Keratinocyte (primary cell): ENCODE measurements around the gene SELENOW. TPM values are rescaled to one million over a fixed set of nuclear protein-coding genes. Genes with fewer than 3 reads are reported as not detected.

Experiments used
- DNase-seq: peaks from one replicate; pipeline ENCODE4 v3.0.0-alpha.2; 2011; ENCODE audit warnings: low read depth, missing footprints, low spot score
- FAIRE-seq: peaks from 2 replicates; lab custom pipeline; 2011; peaks lifted over from hg19 to GRCh38; lab: Jason Lieb, UNC
- H2AFZ ChIP-seq: 2 replicates; pipeline ENCODE4 v1.6.0; 2012; ENCODE audit warnings: low read length, control low read depth, inconsistent platforms; ENCODE audit not compliant: control insufficient read depth
- H3K27ac ChIP-seq: 2 replicates; pipeline ENCODE4 v1.5.1; 2011; ENCODE audit warnings: low read length; ENCODE audit not compliant: control insufficient read depth, insufficient read depth
- H3K27me3 ChIP-seq: 3 replicates; pipeline ENCODE4 v1.6.0; 2011; ENCODE audit warnings: low read length; ENCODE audit not compliant: control insufficient read depth, insufficient read depth; ENCODE audit errors: extremely low read depth
- H3K36me3 ChIP-seq, 2 experiments: 2 replicates in 1 of 2; 3 replicates in 1 of 2; pipeline ENCODE4 v1.5.1; 2011; ENCODE audit warnings: low read length in 2 of 2, mild to moderate bottlenecking in 1 of 2; ENCODE audit not compliant: control insufficient read depth in 2 of 2, insufficient read depth in 2 of 2; ENCODE audit errors: extremely low read depth in 1 of 2
- H3K4me1 ChIP-seq: 3 replicates; pipeline ENCODE4 v1.5.1; 2011; ENCODE audit warnings: low read length; ENCODE audit not compliant: control insufficient read depth, insufficient read depth; ENCODE audit errors: extremely low read depth
- H3K4me2 ChIP-seq: 3 replicates; pipeline ENCODE4 v1.6.0; 2011; ENCODE audit warnings: low read depth, low read length; ENCODE audit not compliant: control insufficient read depth, insufficient read depth; ENCODE audit errors: extremely low read depth
- H3K4me3 ChIP-seq, 3 experiments: fragments of 200-600 bp in 1 of 3; sonication (generic) in 1 of 3; 2 replicates in 2 of 3; 3 replicates in 1 of 3; pipeline ENCODE4 v1.5.1; 2011 to 2016; ENCODE audit warnings: low read length in 3 of 3, mild to moderate bottlenecking in 3 of 3, control low read depth in 2 of 3, inconsistent platforms in 1 of 3, low read depth in 1 of 3, mixed read lengths in 1 of 3, mixed run types in 1 of 3, moderate library complexity in 1 of 3; ENCODE audit not compliant: control insufficient read depth in 2 of 3, insufficient read depth in 2 of 3; ENCODE audit errors: extremely low read depth in 1 of 3
- H3K79me2 ChIP-seq: 2 replicates; pipeline ENCODE4 v1.6.0; 2012; ENCODE audit warnings: low read length; ENCODE audit not compliant: control insufficient read depth, insufficient read depth
- H3K9ac ChIP-seq: 3 replicates; pipeline ENCODE4 v1.6.0; 2011; ENCODE audit warnings: low read length; ENCODE audit not compliant: control insufficient read depth, insufficient read depth; ENCODE audit errors: extremely low read depth
- H3K9me1 ChIP-seq: 3 replicates; pipeline ENCODE4 v1.6.0; 2011; ENCODE audit warnings: low read length; ENCODE audit not compliant: control insufficient read depth, insufficient read depth; ENCODE audit errors: extremely low read depth
- H3K9me3 ChIP-seq: 2 replicates; pipeline ENCODE4 v1.5.1; 2012; ENCODE audit warnings: low read depth, low read length; ENCODE audit not compliant: control insufficient read depth
- H4K20me1 ChIP-seq: 3 replicates; pipeline ENCODE4 v1.6.0; 2011; ENCODE audit warnings: low read length; ENCODE audit not compliant: control insufficient read depth, insufficient read depth; ENCODE audit errors: extremely low read depth
- CTCF ChIP-seq, 3 experiments: IDR thresholded peaks in 1 of 3; conservative IDR thresholded peaks in 1 of 3; optimal IDR thresholded peaks in 1 of 3; 2 replicates in 2 of 3; 3 replicates in 1 of 3; pipeline versions ENCODE3 to v1.5.1; 2011; ENCODE audit warnings: low read length in 3 of 3, mild to moderate bottlenecking in 3 of 3, moderate library complexity in 2 of 3, control low read depth in 1 of 3, inconsistent platforms in 1 of 3; ENCODE audit not compliant: insufficient read depth in 2 of 3; ENCODE audit errors: extremely low read depth in 1 of 3
- EZH2 ChIP-seq: IDR thresholded peaks from one replicate; pipeline ENCODE4 v1.6.1; 2012; ENCODE audit warnings: inconsistent platforms, mild to moderate bottlenecking, low read length, moderate library complexity
- dilution Hi-C: fragments of 300-500 bp; cut with MboI; formaldehyde crosslinking; loops from one replicate; pipeline ENCODE4 v1.7.0; 2020; ENCODE audit warnings: low sequenced_read_pairs; ENCODE audit not compliant: extremely low pct_ligation_motif_present
- polyA plus RNA-seq, 5 experiments: library from polyadenylated mRNA; depleted of rRNA in 3 of 5; stranded (reverse) in 3 of 5; stranded (forward) in 1 of 5; unstranded in 1 of 5; fragments of >200 nt; gene quantifications; 1 replicate in 1 of 5; 2 replicates in 3 of 5; 3 replicates in 1 of 5; pipeline versions ENCODE4 v1.2.1 to v1.2.3, GENCODE V29; 2011 to 2012; ENCODE audit warnings: missing spikeins in 2 of 5, low read depth in 1 of 5, low replicate concordance in 1 of 5

Gene SELENOW
- polyA plus RNA-seq, 1 donor (not counting 4 experiments of a cell fraction or from before 2014, with no cell fraction given): 509 TPM

- no peak for FAIRE-seq
- Histone ChIP-seq H2AFZ (no peak overlapping the region), H3K9me1 (no peaks in the 10 kb centered on the region), H3K36me3 (peaks cover 46 to 63% of the 10 kb centered on the region in 2 experiments), H3K4me1 (peaks cover 6% of the 10 kb centered on the region), H3K9me3 (no peaks in the 10 kb centered on the region), H3K27me3 (no peaks in the 10 kb centered on the region), H3K27ac (no peak overlapping the region), H3K9ac (no peak overlapping the region), H3K4me3 (no peak overlapping the region), H3K79me2 (peaks cover 29% of the 10 kb centered on the region), H4K20me1 (no peaks in the 10 kb centered on the region), H3K4me2 (no peak overlapping the region)
- DNase-seq: no peak
- dilution Hi-C loops: no loop called here
- TF ChIP-seq EZH2 (no peak), CTCF (optimal IDR thresholded peaks at IDR 0.05 in 1 of 3, IDR thresholded peaks at IDR 0.05 in 1 of 3, conservative IDR thresholded peaks at IDR 0.05 in 1 of 3; ENCODE audit: extremely low read depth in 1 of 3, insufficient read depth in 2 of 3, low read length in 3 of 3) (no peak)
Observed at GRCh38 chr19:47752440-47753211, 25.9 kb upstream of the SELENOW start.

- no peak for TF ChIP-seq EZH2
- TF ChIP-seq CTCF (optimal IDR thresholded peaks at IDR 0.05 in 1 of 3, IDR thresholded peaks at IDR 0.05 in 1 of 3, conservative IDR thresholded peaks at IDR 0.05 in 1 of 3; ENCODE audit: extremely low read depth in 1 of 3, insufficient read depth in 2 of 3, low read length in 3 of 3): no peak
- H3K9me1 ChIP-seq: no peaks in the 10 kb centered on the region
- no peak overlapping the region for H3K9ac ChIP-seq
- H3K9me3 ChIP-seq: no peaks in the 10 kb centered on the region
- peaks cover 14% of the 10 kb centered on the region for H3K79me2 ChIP-seq
- DNase-seq (no peak), FAIRE-seq (no peak)
- H3K4me2 ChIP-seq: no peak overlapping the region
- no peak overlapping the region for H3K27ac ChIP-seq
- no peaks in the 10 kb centered on the region for H4K20me1 ChIP-seq
- H3K4me3 ChIP-seq: no peak overlapping the region
- H3K36me3 ChIP-seq: peaks cover 50 to 64% of the 10 kb centered on the region in 2 experiments
- dilution Hi-C loops: no loop called here
- H3K4me1 ChIP-seq: no peaks in the 10 kb centered on the region
- no peak overlapping the region for H2AFZ ChIP-seq
- no peaks in the 10 kb centered on the region for H3K27me3 ChIP-seq
Observed at GRCh38 chr19:47754206-47755064, 24.1 kb upstream of the SELENOW start.
